A673 (cell line): ENCODE data around the gene SLC35A1. TPM values are rescaled to one million over a fixed set of nuclear protein-coding genes. Genes with fewer than 3 reads are reported as not detected.

Experiments used
- BruUV-seq: library from RNA; stranded (reverse); fragments of 400-500 nt; replicated peaks from 2 replicates; lab custom pipeline; 2021; lab: Mats Ljungman, UMichigan
- CTCF ChIA-PET: fragments of 300-600 bp; sonication (Branson Sonifier 250); formaldehyde crosslinking; loops from one replicate; lab custom pipeline; 2022; ENCODE audit warnings: antibody characterized with exemption; lab: Charles Lee
- POLR2A ChIA-PET: fragments of 300-600 bp; sonication (Branson Sonifier 250); formaldehyde crosslinking; loops from one replicate; lab custom pipeline; 2022; ENCODE audit warnings: antibody characterized with exemption; ENCODE audit not compliant: low non-redundant PET; lab: Charles Lee
- DNase-seq: peaks from one replicate; pipeline ENCODE4 v3.0.0-alpha.2; 2015; ENCODE audit warnings: low spot score
- H3K27ac ChIP-seq: fragments of 200-600 bp; sonication (generic); 2 replicates; pipeline ENCODE4 v1.5.1; 2016; ENCODE audit warnings: mixed run types, low read depth, mild to moderate bottlenecking, mixed read lengths, antibody characterized with exemption, low read length; ENCODE audit not compliant: poor library complexity, severe bottlenecking
- H3K27me3 ChIP-seq: fragments of 200-600 bp; sonication (generic); replicated peaks from 2 replicates; pipeline ENCODE4 v1.6.1; 2017; ENCODE audit warnings: mixed run types, low read depth, mild to moderate bottlenecking, mixed read lengths, antibody characterized with exemption, low read length; ENCODE audit not compliant: insufficient read depth, poor library complexity
- H3K36me3 ChIP-seq: fragments of 200-600 bp; sonication (generic); 2 replicates; pipeline ENCODE4 v1.6.1; 2016; ENCODE audit warnings: mixed run types, mild to moderate bottlenecking, mixed read lengths, antibody characterized with exemption, low read length; ENCODE audit not compliant: insufficient read depth, poor library complexity, severe bottlenecking
- H3K4me1 ChIP-seq: fragments of 200-600 bp; sonication (generic); 2 replicates; pipeline ENCODE4 v1.6.1; 2017; ENCODE audit warnings: mixed run types, mild to moderate bottlenecking, mixed read lengths, antibody characterized with exemption, low read length; ENCODE audit not compliant: insufficient read depth, poor library complexity, severe bottlenecking
- H3K4me3 ChIP-seq: fragments of 200-600 bp; sonication (generic); 2 replicates; pipeline ENCODE4 v1.5.1; 2016; ENCODE audit warnings: low read depth, mixed run types, mild to moderate bottlenecking, mixed read lengths, low read length; ENCODE audit not compliant: poor library complexity, severe bottlenecking
- H3K9me3 ChIP-seq: fragments of 200-600 bp; sonication (generic); 2 replicates; pipeline ENCODE4 v1.6.1; 2016; ENCODE audit warnings: mixed run types, low read depth, mild to moderate bottlenecking, mixed read lengths, antibody characterized with exemption, low read length; ENCODE audit not compliant: poor library complexity, severe bottlenecking
- CTCF ChIP-seq: fragments of 300-800, 200-600 bp; sonication (generic); conservative IDR thresholded peaks from 2 replicates; pipeline ENCODE4 v1.5.1; 2017; ENCODE audit warnings: low read depth, mild to moderate bottlenecking, antibody characterized with exemption, low read length, moderate library complexity, mixed read lengths
- EZH2 ChIP-seq: fragments of 200-600 bp; sonication (generic); IDR thresholded peaks from 2 replicates; pipeline ENCODE4 v1.6.1; 2017; ENCODE audit warnings: borderline replicate concordance, low read depth, mild to moderate bottlenecking, mixed read lengths, antibody characterized with exemption, low read length; ENCODE audit not compliant: poor library complexity, severe bottlenecking
- intact Hi-C: fragments of 100-400 bp; cut with micrococcal nuclease; formaldehyde crosslinking; loops from one replicate; pipeline ENCODE4 v1.10.0; 2022; ENCODE audit not compliant: unreplicated experiment
- total RNA-seq: library from RNA; stranded (reverse); gene quantifications from 2 replicates; pipeline ENCODE4 v1.2.3, GENCODE V29; 2021

The SLC35A1 gene
- total RNA-seq, 1 experiment from 2014 or later = 11.5 TPM

GRCh38 chr6:87540539-87540938 lies 67.8 kb downstream of the SLC35A1 start:
- BruUV-seq = no TSS peak
- CTCF ChIA-PET = no interaction called here

DNA sequence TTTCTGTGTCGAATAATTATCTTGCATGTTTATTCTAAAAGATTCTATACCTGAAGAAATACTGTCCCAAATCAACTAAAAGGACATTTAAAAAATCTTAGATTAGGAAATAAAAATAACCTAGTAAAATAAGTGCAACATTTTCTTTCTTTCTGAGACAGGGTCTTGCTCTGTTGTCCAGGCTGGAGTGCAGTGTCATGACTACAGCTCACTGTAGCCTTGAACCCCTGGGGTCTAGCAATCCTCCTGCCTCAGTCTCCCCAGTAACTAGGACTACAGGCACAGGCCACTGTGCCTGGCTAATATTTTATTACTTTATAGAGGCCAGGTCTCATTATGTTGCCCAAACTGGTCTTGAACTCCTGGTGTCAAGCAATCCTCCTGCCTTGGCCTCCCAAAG lies 68.3 kb downstream of the SLC35A1 start:
- POLR2A ChIA-PET = no interaction called here
- no peak overlapping the region for H3K4me3 ChIP-seq
- H3K27me3 ChIP-seq = no peaks in the 10 kb centered on the region
- intact Hi-C loops = no loop called here
- peaks cover 9% of the 10 kb centered on the region for H3K9me3 ChIP-seq
- no peak for TF ChIP-seq CTCF
- TF ChIP-seq EZH2 = no peak
- no peaks in the 10 kb centered on the region for H3K4me1 ChIP-seq
- CTCF ChIA-PET = no interaction called here
- no peak for DNase-seq
- no TSS peak for BruUV-seq
- peaks cover 26% of the 10 kb centered on the region for H3K36me3 ChIP-seq
- no peak overlapping the region for H3K27ac ChIP-seq

More at GRCh38 chr6:87540539-87540938, 67.8 kb downstream of the SLC35A1 start:
- TF ChIP-seq EZH2 = no peak
- TF ChIP-seq CTCF = no peak
- no peaks in the 10 kb centered on the region for H3K4me1 ChIP-seq
- H3K36me3 ChIP-seq = peaks cover 24% of the 10 kb centered on the region
- no peaks in the 10 kb centered on the region for H3K27me3 ChIP-seq
- peaks cover 9% of the 10 kb centered on the region for H3K9me3 ChIP-seq
- DNase-seq = no peak
- intact Hi-C loops = no loop called here
- H3K4me3 ChIP-seq = no peak overlapping the region
- no peak overlapping the region for H3K27ac ChIP-seq
- POLR2A ChIA-PET = no interaction called here

- DNase-seq = no peak
- Histone ChIP-seq H3K27me3 (no peaks in the 10 kb centered on the region), H3K36me3 (peaks cover 26% of the 10 kb centered on the region), H3K4me1 (no peaks in the 10 kb centered on the region), H3K27ac (no peak overlapping the region), H3K4me3 (no peak overlapping the region), H3K9me3 (peaks cover 9% of the 10 kb centered on the region)
- intact Hi-C loops = no loop called here
- no TSS peak for BruUV-seq
- ChIA-PET CTCF (no interaction called here), POLR2A (no interaction called here)
- TF ChIP-seq EZH2 (no peak), CTCF (no peak)
Observed at GRCh38 chr6:87541744-87542143, 69.0 kb downstream of the SLC35A1 start.
